WTC11 (cell line): ENCODE data around the gene NDUFAF7. TPM values are rescaled to one million over a fixed set of nuclear protein-coding genes. Genes with fewer than 3 reads are reported as not detected.
"Not testable (repeated sequence)": the region's sequence is repeated elsewhere in the genome, so short reads cannot be mapped to it uniquely, and the experiment has no call there.

Source experiments
- ATAC-seq: fragments of 200-7000 bp; cut with Tn5 transposase; 2 replicates; pipeline ENCODE4 v1.10.0; 2021; ENCODE audit warnings: mild to moderate bottlenecking, moderate library complexity
- CTCF ChIA-PET: fragments of 300-600 bp; sonication (Branson Sonifier 250); formaldehyde crosslinking; loops from one replicate; lab custom pipeline; 2021; ENCODE audit warnings: antibody characterized with exemption; lab: Charles Lee
- POLR2A ChIA-PET: fragments of 350-600 bp; sonication (Branson Sonifier 250); formaldehyde crosslinking; loops from one replicate; lab custom pipeline; 2021; ENCODE audit warnings: antibody characterized with exemption; lab: Charles Lee
- DNase-seq: peaks from one replicate; pipeline ENCODE4 v3.0.0; 2021; ENCODE audit warnings: low spot score
- H3K27ac Mint-ChIP-seq: 2 replicates; pipeline ENCODE4 v1.8.0; 2021; ENCODE audit warnings: mixed read lengths
- H3K27me3 Mint-ChIP-seq: 2 replicates; pipeline ENCODE4 v1.8.0; 2021; ENCODE audit warnings: low read depth, mild to moderate bottlenecking, moderate library complexity, mixed read lengths
- H3K36me3 Mint-ChIP-seq: 2 replicates; pipeline ENCODE4 v1.8.0; 2021; ENCODE audit warnings: mixed read lengths
- H3K4me1 Mint-ChIP-seq: 2 replicates; pipeline ENCODE4 v1.8.0; 2022; ENCODE audit warnings: mixed read lengths
- H3K4me3 Mint-ChIP-seq: 2 replicates; pipeline ENCODE4 v1.8.0; 2021; ENCODE audit warnings: mild to moderate bottlenecking, moderate library complexity, mixed read lengths
- H3K9me3 Mint-ChIP-seq: 2 replicates; pipeline ENCODE4 v1.8.0; 2021; ENCODE audit warnings: mixed read lengths
- AFF4 ChIP-seq: sonication (generic); formaldehyde crosslinking; IDR thresholded peaks from 2 replicates; pipeline ENCODE4 v1.8.1; 2023; ENCODE audit warnings: mild to moderate bottlenecking, missing genetic modification reagents, borderline replicate concordance
- ARID4B ChIP-seq: sonication (generic); formaldehyde crosslinking; IDR thresholded peaks from 2 replicates; pipeline ENCODE4 v1.8.0; 2023; ENCODE audit warnings: missing genetic modification reagents, mild to moderate bottlenecking, borderline replicate concordance
- EMX1 ChIP-seq: fragments of 250-450 bp; sonication (Bioruptor Pico); IDR thresholded peaks from 2 replicates; pipeline ENCODE4 v1.8.0; 2021; ENCODE audit warnings: mild to moderate bottlenecking
- HMGXB4 ChIP-seq: sonication (generic); formaldehyde crosslinking; IDR thresholded peaks from 2 replicates; pipeline ENCODE4 v1.8.1; 2023; ENCODE audit warnings: mild to moderate bottlenecking, moderate library complexity, missing genetic modification reagents
- MAX ChIP-seq: sonication (generic); formaldehyde crosslinking; IDR thresholded peaks from 2 replicates; pipeline ENCODE4 v1.8.0; 2022; ENCODE audit warnings: mild to moderate bottlenecking, missing genetic modification reagents
- MYBL2 ChIP-seq: sonication (generic); formaldehyde crosslinking; IDR thresholded peaks from 2 replicates; pipeline ENCODE4 v1.8.1; 2023; ENCODE audit warnings: mild to moderate bottlenecking, moderate library complexity, missing genetic modification reagents
- PRRX2 ChIP-seq: fragments of 250-450 bp; sonication (Bioruptor Pico); IDR thresholded peaks from 2 replicates; pipeline ENCODE4 v1.8.0; 2021; ENCODE audit warnings: mild to moderate bottlenecking
- SOX15 ChIP-seq: fragments of 250-450 bp; sonication (Bioruptor Pico); IDR thresholded peaks from 2 replicates; pipeline ENCODE4 v1.9.0; 2021; ENCODE audit warnings: mild to moderate bottlenecking
- ZNF317 ChIP-seq: sonication (generic); formaldehyde crosslinking; IDR thresholded peaks from 2 replicates; pipeline ENCODE4 v1.8.1; 2023; ENCODE audit warnings: low read depth, mild to moderate bottlenecking, moderate library complexity, missing genetic modification reagents, borderline replicate concordance
- total RNA-seq: library from RNA; stranded (reverse); gene quantifications from 3 replicates; pipeline ENCODE4 v1.2.3, GENCODE V29; 2021

The NDUFAF7 gene
- total RNA-seq, 1 experiment from 2014 or later = 57.8 TPM

- TF ChIP-seq HMGXB4 (CRISPR knock-in tag) = no peak
- no peak for TF ChIP-seq MYBL2
- TF ChIP-seq SOX15 (CRISPR knock-in tag) = no peak
Measured at GRCh38 chr2:37205689-37206341, 25.6 kb upstream of the NDUFAF7 start (continued).

- H3K36me3 Mint-ChIP-seq = peaks cover 98% of the 10 kb centered on the region
- ATAC-seq, H3K27me3 Mint-ChIP-seq, POLR2A ChIA-PET, CTCF ChIA-PET, DNase-seq, H3K4me3 Mint-ChIP-seq: not testable (repeated sequence)
- H3K9me3 Mint-ChIP-seq = peaks cover 60% of the 10 kb centered on the region
- H3K4me1 Mint-ChIP-seq = peaks cover 54% of the 10 kb centered on the region
- peak overlapping the region; percentile 96 for H3K27ac Mint-ChIP-seq
Measured at GRCh38 chr2:37206760-37207159, 24.7 kb upstream of the NDUFAF7 start.

GRCh38 chr2:37211212-37211611 lies 20.2 kb upstream of the NDUFAF7 start:
- Mint-ChIP-seq H3K36me3 (peaks cover 94% of the 10 kb centered on the region), H3K4me1 (peaks cover 37% of the 10 kb centered on the region), H3K27ac (peak overlapping the region; percentile 15; the same call in 1 of the 2 replicates), H3K27me3 (no peaks in the 10 kb centered on the region), H3K4me3 (no peak overlapping the region), H3K9me3 (peaks cover 41% of the 10 kb centered on the region)
- CTCF ChIA-PET = no interaction called here
- no peak for TF ChIP-seq MAX
- no peak for TF ChIP-seq AFF4
- DNase-seq (no peak), ATAC-seq (no peak)
- POLR2A ChIA-PET = no interaction called here

GRCh38 chr2:37211939-37212338 lies 19.5 kb upstream of the NDUFAF7 start:
- H3K4me1 Mint-ChIP-seq = peaks cover 31% of the 10 kb centered on the region
- ATAC-seq (no peak), DNase-seq (no peak)
- ChIA-PET CTCF (no interaction called here), POLR2A (no interaction called here)
- H3K36me3 Mint-ChIP-seq = peaks cover 94% of the 10 kb centered on the region
- H3K9me3 Mint-ChIP-seq = peaks cover 37% of the 10 kb centered on the region
- H3K27me3 Mint-ChIP-seq = no peaks in the 10 kb centered on the region
- no peak overlapping the region for H3K4me3 Mint-ChIP-seq
- H3K27ac Mint-ChIP-seq = peak overlapping the region; percentile 76
- TF ChIP-seq EMX1 (CRISPR knock-in tag) (no peak), ZNF317 (CRISPR knock-in tag) (no peak), ARID4B (no peak), PRRX2 (CRISPR knock-in tag) (no peak)
